Activated CD8-positive, alpha-beta T cell treated with anti-CD3 and anti-CD28 coated beads for 36 hours (primary cell): ENCODE results near the gene CCNI. TPM values are rescaled to one million over a fixed set of nuclear protein-coding genes. Genes with fewer than 3 reads are reported as not detected.

ENCODE experiments used
- ATAC-seq: fragments of 200-7000 bp; cut with Tn5 transposase; one replicate; pipeline ENCODE4 v1.10.0; 2021; ENCODE audit warnings: mild to moderate bottlenecking, moderate library complexity
- CTCF ChIA-PET: fragments of 350-600 bp; sonication (Branson Sonifier 250); formaldehyde crosslinking; loops from one replicate; lab custom pipeline; 2021; ENCODE audit warnings: antibody characterized with exemption; lab: Charles Lee
- POLR2A ChIA-PET: fragments of 350-600 bp; sonication (Branson Sonifier 250); formaldehyde crosslinking; loops from one replicate; lab custom pipeline; 2021; ENCODE audit warnings: antibody characterized with exemption; lab: Charles Lee
- DNase-seq: peaks from one replicate; pipeline ENCODE4 v3.0.0-alpha.2; 2020
- H3K27ac Mint-ChIP-seq: one replicate; pipeline ENCODE4 v1.8.0; 2021; ENCODE audit warnings: mild to moderate bottlenecking, mixed read lengths
- H3K27me3 Mint-ChIP-seq: one replicate; pipeline ENCODE4 v1.8.0; 2021; ENCODE audit warnings: mixed read lengths
- H3K36me3 Mint-ChIP-seq: one replicate; pipeline ENCODE4 v1.8.0; 2021; ENCODE audit warnings: low read depth, mixed read lengths
- H3K4me1 Mint-ChIP-seq: one replicate; pipeline ENCODE4 v1.8.0; 2021; ENCODE audit warnings: low read depth, mixed read lengths
- H3K4me3 Mint-ChIP-seq: one replicate; pipeline ENCODE4 v1.8.0; 2021; ENCODE audit warnings: mild to moderate bottlenecking, moderate library complexity, mixed read lengths
- H3K9me3 Mint-ChIP-seq: one replicate; pipeline ENCODE4 v1.8.0; 2021; ENCODE audit warnings: mixed read lengths
- CTCF ChIP-seq: fragments of 200-600 bp; IDR thresholded peaks from one replicate; pipeline ENCODE4 v1.8.0; 2022; ENCODE audit warnings: antibody characterized with exemption, mild to moderate bottlenecking
- intact Hi-C: fragments of 100-400 bp; cut with micrococcal nuclease; formaldehyde crosslinking; loops from one replicate; pipeline ENCODE4 v1.10.0; 2022
- total RNA-seq, 2 experiments: library from RNA; stranded (reverse); gene quantifications; one replicate each; pipeline ENCODE4 v1.2.3, GENCODE V29; 2021

The CCNI gene
- total RNA-seq, 2 experiments from 2014 or later, result 257 to 272 TPM

DNA sequence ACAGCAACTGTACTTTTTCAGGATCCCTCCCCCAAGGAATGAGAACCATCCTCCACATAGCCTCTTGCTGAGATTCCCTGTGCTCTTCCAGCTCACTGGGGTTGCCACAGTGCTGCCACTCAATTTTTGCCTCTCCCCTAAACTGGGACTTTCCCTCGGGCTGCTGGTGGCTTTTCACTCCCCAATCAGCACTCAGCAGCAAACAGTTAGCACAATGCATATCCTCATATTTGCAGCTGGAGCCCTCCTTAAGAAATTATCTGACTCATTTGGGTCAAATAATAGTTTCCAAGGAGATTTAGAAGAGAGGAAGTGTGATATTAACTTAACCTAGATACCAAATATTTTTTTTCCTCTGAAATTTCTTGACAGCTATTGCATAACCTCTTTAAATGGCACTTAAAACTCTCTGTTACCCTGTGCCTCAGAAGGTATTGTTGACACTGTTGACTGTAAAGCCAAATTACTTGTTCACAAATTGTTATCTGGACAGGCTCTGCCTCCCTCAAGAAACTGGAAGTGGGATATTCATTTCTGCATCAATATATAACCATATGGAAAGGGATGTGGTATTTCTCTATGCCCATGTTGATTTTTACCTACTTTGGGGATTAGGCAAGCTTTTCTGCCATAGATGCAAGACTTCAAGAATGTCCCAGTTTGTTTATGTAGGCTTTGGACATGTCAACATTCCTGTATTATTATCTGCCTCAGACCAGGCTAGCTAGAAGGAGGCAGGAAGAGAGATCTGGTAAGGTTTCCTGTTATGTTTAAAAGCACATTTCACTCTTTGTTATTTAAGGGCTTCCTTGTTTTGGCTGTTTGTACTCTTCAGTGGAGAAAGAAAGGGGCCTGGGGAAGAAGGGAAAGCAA is 68.2 kb downstream of the CCNI start:
- peaks cover 66% of the 10 kb centered on the region for H3K4me1 Mint-ChIP-seq
- no peak overlapping the region for H3K27ac Mint-ChIP-seq

GRCh38 chr4:77006753-77007353 is 68.9 kb downstream of the CCNI start:
- TF ChIP-seq CTCF, result no peak
- POLR2A ChIA-PET, result interaction anchor here (0.7 kb wide), 1 partner anchor 67 kb away, joined by 3 read pairs; no protein-coding TSS in a partner anchor
- Mint-ChIP-seq H3K9me3 (no peaks in the 10 kb centered on the region), H3K4me1 (peaks cover 71% of the 10 kb centered on the region), H3K4me3 (no peak overlapping the region), H3K27ac (no peak overlapping the region), H3K27me3 (no peaks in the 10 kb centered on the region), H3K36me3 (peaks cover 37% of the 10 kb centered on the region)
- ATAC-seq (no peak), DNase-seq (no peak)
- CTCF ChIA-PET, result interaction anchor here (0.9 to 1.8 kb wide), 4 partner anchors 14 to 38 kb away, joined by 3 to 6 read pairs (median 3); no protein-coding TSS in a partner anchor
- intact Hi-C loops, result no loop called here

More for the DNA sequence above, 68.2 kb downstream of the CCNI start:
- DNase-seq, result peak; percentile 49
- ATAC-seq, result peak; percentile 84
- peaks cover 39% of the 10 kb centered on the region for H3K36me3 Mint-ChIP-seq
- no peaks in the 10 kb centered on the region for H3K27me3 Mint-ChIP-seq
- TF ChIP-seq CTCF, result no peak
- no peaks in the 10 kb centered on the region for H3K9me3 Mint-ChIP-seq
- intact Hi-C loops, result no loop called here
- ChIA-PET POLR2A (interaction anchor here (0.7 kb wide), 1 partner anchor 66 kb away, joined by 3 read pairs; no protein-coding TSS in a partner anchor), CTCF (interaction anchor here (0.9 to 1.8 kb wide), 4 partner anchors 12 to 38 kb away, joined by 3 to 6 read pairs (median 3); no protein-coding TSS in a partner anchor)
- no peak overlapping the region for H3K4me3 Mint-ChIP-seq

GRCh38 chr4:77003400-77003799 is 72.4 kb downstream of the CCNI start:
- ATAC-seq, result peak; percentile 72
- TF ChIP-seq CTCF, result no peak
- ChIA-PET CTCF (interaction anchor here (1.4 kb wide), 1 partner anchor 12 kb away, joined by 5 read pairs; no protein-coding TSS in a partner anchor), POLR2A (interaction anchor here (0.7 kb wide), 1 partner anchor 25 kb away, joined by 3 read pairs; no protein-coding TSS in a partner anchor)
- Mint-ChIP-seq H3K9me3 (no peaks in the 10 kb centered on the region), H3K27me3 (no peaks in the 10 kb centered on the region), H3K4me3 (no peak overlapping the region), H3K4me1 (peaks cover 49% of the 10 kb centered on the region), H3K36me3 (peaks cover 36% of the 10 kb centered on the region), H3K27ac (peak overlapping the region; percentile 28)
- DNase-seq, result no peak
- intact Hi-C loops, result no loop called here

GRCh38 chr4:77002321-77003107 is 73.3 kb downstream of the CCNI start:
- DNase-seq (no peak), ATAC-seq (no peak)
- POLR2A ChIA-PET, result no interaction called here
- H3K36me3 Mint-ChIP-seq, result peaks cover 39% of the 10 kb centered on the region
- no peaks in the 10 kb centered on the region for H3K27me3 Mint-ChIP-seq
- H3K4me1 Mint-ChIP-seq, result peaks cover 40% of the 10 kb centered on the region
- CTCF ChIA-PET, result interaction anchor here (1.4 kb wide), 1 partner anchor 11 kb away, joined by 5 read pairs; no protein-coding TSS in a partner anchor
- TF ChIP-seq CTCF, result no peak
- intact Hi-C loops, result no loop called here
- H3K9me3 Mint-ChIP-seq, result no peaks in the 10 kb centered on the region
- H3K4me3 Mint-ChIP-seq, result no peak overlapping the region
- H3K27ac Mint-ChIP-seq, result no peak overlapping the region
